ENCODE data around the gene EIF3J.
"Not testable (repeated sequence)": the region's sequence is repeated elsewhere in the genome, so short reads cannot be mapped to it uniquely, and the experiment has no call there.

- TF ChIP-seq PREB (CRISPR knock-in tag; IDR thresholded peaks at IDR 0.05; ENCODE audit: borderline replicate concordance); ZNF512 (CRISPR knock-in tag; IDR thresholded peaks at IDR 0.05; ENCODE audit: borderline replicate concordance); ZNF138 (CRISPR knock-in tag; conservative IDR thresholded peaks at IDR 0.05); CBFB (CRISPR knock-in tag; IDR thresholded peaks at IDR 0.05; ENCODE audit: low read depth); CTCF (IDR thresholded peaks at IDR 0.05); ATF6 (CRISPR knock-in tag; IDR thresholded peaks at IDR 0.05); NFYB (CRISPR knock-in tag; conservative IDR thresholded peaks at IDR 0.05; ENCODE audit: low read depth); NR3C1 (CRISPR knock-in tag; conservative IDR thresholded peaks at IDR 0.05; ENCODE audit: low read depth); NFE2L1 (CRISPR knock-in tag; IDR thresholded peaks at IDR 0.05); ATF2 (CRISPR knock-in tag; IDR thresholded peaks at IDR 0.05; ENCODE audit: borderline replicate concordance, low read depth); SMAD4 (CRISPR knock-in tag; IDR thresholded peaks at IDR 0.05); RELA (CRISPR knock-in tag; IDR thresholded peaks at IDR 0.05; ENCODE audit: borderline replicate concordance); GABPB1 (CRISPR knock-in tag; IDR thresholded peaks at IDR 0.05): not testable (repeated sequence)
Measured at GRCh38 chr15:44532275-44532674, 4.7 kb upstream of the EIF3J start.

All from WTC11 (cell line).